Lower lobe of right lung (tissue), 2 donors: ENCODE measurements around the gene ARHGAP23. TPM values are rescaled to one million over a fixed set of nuclear protein-coding genes. Genes with fewer than 3 reads are reported as not detected.
A peak's percentile ranks its signal among the peaks of the same experiment; 100 is the strongest.

Experiments used
- ATAC-seq, 2 donors: fragments of 200-7000 bp; cut with Tn5 transposase; one replicate each; pipeline ENCODE4 v1.9.1; 2020 to 2022; ENCODE audit warnings: mild to moderate bottlenecking in 2 of 2, moderate library complexity in 2 of 2
- DNase-seq: peaks from one replicate; pipeline ENCODE4 v3.0.0-alpha.2; 2020
- H3K27ac ChIP-seq: fragments of 200-600 bp; one replicate; pipeline ENCODE4 v1.8.0; 2022
- H3K27me3 ChIP-seq: fragments of 200-600 bp; one replicate; pipeline ENCODE4 v1.8.0; 2022; ENCODE audit warnings: low read depth
- H3K36me3 ChIP-seq: fragments of 200-600 bp; one replicate; pipeline ENCODE4 v1.8.0; 2022; ENCODE audit warnings: mild to moderate bottlenecking
- H3K4me1 ChIP-seq: fragments of 200-600 bp; one replicate; pipeline ENCODE4 v1.8.0; 2022
- H3K4me3 ChIP-seq: fragments of 200-600 bp; one replicate; pipeline ENCODE4 v1.8.0; 2022; ENCODE audit warnings: mild to moderate bottlenecking
- H3K9me3 ChIP-seq: fragments of 200-600 bp; one replicate; pipeline ENCODE4 v1.8.0; 2022
- CTCF ChIP-seq: fragments of 200-600 bp; IDR thresholded peaks from one replicate; pipeline ENCODE4 v1.8.0; 2022; ENCODE audit warnings: antibody characterized with exemption, mild to moderate bottlenecking
- intact Hi-C: fragments of 100-400 bp; cut with DNase I; formaldehyde crosslinking; loops from one replicate; pipeline ENCODE4 v1.11.0; 2022
- total RNA-seq: library from RNA; stranded (reverse); fragmentation: NEBNext Ultra II Directional; extraction: Animal tissue kit (Norgen Biotek cat#: 25700); gene quantifications from one replicate; pipeline ENCODE4 v1.2.1, GENCODE V29; 2021
- donor health status: DM: no; HTN: yes; CAD: no; lungs with severe emphysema.

ARHGAP23 gene
- total RNA-seq, 1 donor from 2014 or later: 48.4 TPM

GRCh38 chr17:38410201-38410600 lies 18.1 kb upstream of the ARHGAP23 start:
- ATAC-seq: no peak
- H3K4me3 ChIP-seq: no peak overlapping the region
- no peaks in the 10 kb centered on the region for H3K36me3 ChIP-seq
- H3K27ac ChIP-seq: no peak overlapping the region
- peaks cover 8% of the 10 kb centered on the region for H3K4me1 ChIP-seq
- no peak for TF ChIP-seq CTCF
- no peaks in the 10 kb centered on the region for H3K9me3 ChIP-seq
- no peak for DNase-seq
- H3K27me3 ChIP-seq: peaks cover 4% of the 10 kb centered on the region
- intact Hi-C loops: no loop called here

- ATAC-seq: peak; percentile 83
- peak overlapping the region; percentile 29 for H3K4me3 ChIP-seq
- peak overlapping the region; percentile 78 for H3K27ac ChIP-seq
- peaks cover 17% of the 10 kb centered on the region for H3K4me1 ChIP-seq
- DNase-seq: peak; percentile 73
- H3K36me3 ChIP-seq: no peaks in the 10 kb centered on the region
- no peak for TF ChIP-seq CTCF
- no peaks in the 10 kb centered on the region for H3K9me3 ChIP-seq
- intact Hi-C loops: no loop called here
- H3K27me3 ChIP-seq: peaks cover 43% of the 10 kb centered on the region
These were observed 12.7 kb upstream of the ARHGAP23 start for GRCh38 chr17:38415250-38416194.

GRCh38 chr17:38416840-38417209 lies 11.4 kb upstream of the ARHGAP23 start:
- Histone ChIP-seq H3K4me1 (peaks cover 22% of the 10 kb centered on the region), H3K36me3 (no peaks in the 10 kb centered on the region), H3K4me3 (no peak overlapping the region), H3K9me3 (no peaks in the 10 kb centered on the region), H3K27ac (no peak overlapping the region), H3K27me3 (peaks cover 47% of the 10 kb centered on the region)
- TF ChIP-seq CTCF: no peak
- ATAC-seq (peak; percentile 54 to 59), DNase-seq (peak; percentile 73)
- intact Hi-C loops: no loop called here

- DNase-seq (no peak), ATAC-seq (no peak)
- Histone ChIP-seq H3K36me3 (no peaks in the 10 kb centered on the region), H3K4me3 (no peak overlapping the region), H3K9me3 (no peaks in the 10 kb centered on the region), H3K27me3 (peaks cover 53% of the 10 kb centered on the region), H3K4me1 (peaks cover 25% of the 10 kb centered on the region), H3K27ac (no peak overlapping the region)
- TF ChIP-seq CTCF: no peak
- intact Hi-C loops: no loop called here
These were observed 10.9 kb upstream of the ARHGAP23 start for GRCh38 chr17:38417210-38417951.

- ATAC-seq (no peak), DNase-seq (no peak)
- Histone ChIP-seq H3K27me3 (peaks cover 61% of the 10 kb centered on the region), H3K36me3 (no peaks in the 10 kb centered on the region), H3K27ac (no peak overlapping the region), H3K9me3 (no peaks in the 10 kb centered on the region), H3K4me1 (peaks cover 25% of the 10 kb centered on the region), H3K4me3 (no peak overlapping the region)
- TF ChIP-seq CTCF: no peak
- intact Hi-C loops: no loop called here
These were observed 10.1 kb upstream of the ARHGAP23 start for GRCh38 chr17:38418062-38418692.
